ENCODE data around the gene HES4. TPM values are rescaled to one million over a fixed set of nuclear protein-coding genes. Genes with fewer than 3 reads are reported as not detected.

Gene HES4
- total and polyA plus RNA-seq, 2 donors (not counting 3 experiments of a cell fraction or from before 2014, with no cell fraction given) = 30.5 to 37.6 TPM

DNA sequence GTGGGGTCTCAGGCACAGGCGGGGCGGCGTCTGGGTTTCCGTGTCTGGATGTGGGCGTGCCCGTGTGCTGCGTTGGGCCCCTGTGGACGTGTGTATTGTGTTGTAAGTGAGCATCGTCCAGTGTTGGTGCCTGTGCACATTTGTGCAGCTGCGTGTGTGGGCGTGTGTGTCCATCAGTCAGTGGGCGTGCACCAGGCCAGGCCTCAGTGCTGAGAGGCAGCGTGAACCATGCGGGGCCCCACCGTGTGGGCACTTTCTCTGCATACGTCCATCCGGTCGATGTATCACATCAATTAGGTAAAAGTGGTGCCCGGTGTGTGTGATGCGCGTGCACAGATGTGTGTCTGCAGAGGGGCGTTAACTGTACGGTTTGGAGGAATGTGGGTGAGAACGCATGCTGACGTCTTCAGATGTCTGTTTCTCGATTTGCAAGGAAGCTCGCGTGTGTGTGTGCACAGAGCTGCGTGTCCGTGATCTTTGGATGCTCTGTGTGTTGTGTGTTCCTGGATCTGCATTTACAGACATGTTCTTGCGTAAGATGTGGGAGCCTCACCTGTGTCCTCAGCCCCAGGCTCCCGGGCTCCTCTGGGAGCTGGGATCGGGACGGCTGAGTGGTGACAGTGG is 44.7 kb upstream of the HES4 start:
- Histone ChIP-seq H3K4me2 (ENCODE audit: insufficient read depth, low read length) (no peak overlapping the region), H3K4me3 (replicated peaks in 1 of 3; ENCODE audit: insufficient read depth in 1 of 3, low read depth in 1 of 3, low read length in 3 of 3) (no peak overlapping the region), H3K36me3 (ENCODE audit: control insufficient read depth in 2 of 2, extremely low read depth in 1 of 2, insufficient read depth in 2 of 2, low read length in 2 of 2) (peaks cover 0 to 16% of the 10 kb centered on the region in 2 experiments), H4K20me1 (replicated peaks; ENCODE audit: control insufficient read depth, extremely low read depth, insufficient read depth, low read length) (no peaks in the 10 kb centered on the region), H3K4me1 (ENCODE audit: control insufficient read depth, extremely low read depth, insufficient read depth, low read length) (peaks cover 7% of the 10 kb centered on the region), H3K27me3 (ENCODE audit: control insufficient read depth in 2 of 2, insufficient read depth in 2 of 2, low read length in 2 of 2) (no peaks in the 10 kb centered on the region), H3K27ac (ENCODE audit: insufficient read depth, low read depth, low read length) (no peak overlapping the region), H3K9me3 (replicated peaks; ENCODE audit: control insufficient read depth, insufficient read depth, low read length) (no peaks in the 10 kb centered on the region), H3K79me2 (ENCODE audit: control insufficient read depth, insufficient read depth, low read length) (no peaks in the 10 kb centered on the region), H3K9ac (replicated peaks; ENCODE audit: extremely low read depth, insufficient read depth, low read length) (no peak overlapping the region), H3K9me1 (replicated peaks; ENCODE audit: control insufficient read depth, extremely low read depth, insufficient read depth, low read length) (no peaks in the 10 kb centered on the region), H2AFZ (ENCODE audit: low read depth, low read length) (no peak overlapping the region)
- POLR2A ChIA-PET = no interaction called here
- TF ChIP-seq FOS (IDR thresholded peaks at IDR 0.05; ENCODE audit: borderline replicate concordance, insufficient read depth, low read length) = no peak
- TF ChIP-seq, protein P1, sequence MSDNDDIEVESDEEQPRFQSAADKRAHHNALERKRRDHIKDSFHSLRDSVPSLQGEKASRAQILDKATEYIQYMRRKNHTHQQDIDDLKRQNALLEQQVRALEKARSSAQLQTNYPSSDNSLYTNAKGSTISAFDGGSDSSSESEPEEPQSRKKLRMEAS (IDR thresholded peaks at IDR 0.05; ENCODE audit: insufficient read depth, insufficient read length) = no peak
- TF ChIP-seq, protein P2, sequence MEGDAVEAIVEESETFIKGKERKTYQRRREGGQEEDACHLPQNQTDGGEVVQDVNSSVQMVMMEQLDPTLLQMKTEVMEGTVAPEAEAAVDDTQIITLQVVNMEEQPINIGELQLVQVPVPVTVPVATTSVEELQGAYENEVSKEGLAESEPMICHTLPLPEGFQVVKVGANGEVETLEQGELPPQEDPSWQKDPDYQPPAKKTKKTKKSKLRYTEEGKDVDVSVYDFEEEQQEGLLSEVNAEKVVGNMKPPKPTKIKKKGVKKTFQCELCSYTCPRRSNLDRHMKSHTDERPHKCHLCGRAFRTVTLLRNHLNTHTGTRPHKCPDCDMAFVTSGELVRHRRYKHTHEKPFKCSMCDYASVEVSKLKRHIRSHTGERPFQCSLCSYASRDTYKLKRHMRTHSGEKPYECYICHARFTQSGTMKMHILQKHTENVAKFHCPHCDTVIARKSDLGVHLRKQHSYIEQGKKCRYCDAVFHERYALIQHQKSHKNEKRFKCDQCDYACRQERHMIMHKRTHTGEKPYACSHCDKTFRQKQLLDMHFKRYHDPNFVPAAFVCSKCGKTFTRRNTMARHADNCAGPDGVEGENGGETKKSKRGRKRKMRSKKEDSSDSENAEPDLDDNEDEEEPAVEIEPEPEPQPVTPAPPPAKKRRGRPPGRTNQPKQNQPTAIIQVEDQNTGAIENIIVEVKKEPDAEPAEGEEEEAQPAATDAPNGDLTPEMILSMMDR (IDR thresholded peaks at IDR 0.05; ENCODE audit: extremely low read depth in 1 of 2, insufficient read depth in 1 of 2, low read depth in 1 of 2, low read length in 2 of 2) = no peak
- no peak for TF ChIP-seq POLR2A (IDR thresholded peaks at IDR 0.05; ENCODE audit: low read depth, low read length)
- TF ChIP-seq EZH2 (IDR thresholded peaks at IDR 0.05; ENCODE audit: borderline replicate concordance, low read depth, low read length, severe bottlenecking) = no peak
- no peak for TF ChIP-seq JUN (IDR thresholded peaks at IDR 0.05; ENCODE audit: borderline replicate concordance, insufficient read depth, insufficient read length, low read depth)
- no peak for TF ChIP-seq GATA2 (IDR thresholded peaks at IDR 0.05; ENCODE audit: insufficient read depth, insufficient read length, low read depth, low read length)
- no peak for TF ChIP-seq POLR2AphosphoS5 (IDR thresholded peaks at IDR 0.05; ENCODE audit: insufficient read depth, low read depth, low read length)
- no peak for TF ChIP-seq MYC (IDR thresholded peaks at IDR 0.05; ENCODE audit: low read depth, low read length)
- FAIRE-seq (no peak), DNase-seq (ENCODE audit: low read depth, low spot score) (no peak)
- dilution Hi-C loops (cut with MboI; ENCODE audit: extremely low pct_ligation_motif_present, low sequenced_read_pairs) = no loop called here
- intact Hi-C loops (cut with micrococcal nuclease) = no loop called here
- CTCF ChIA-PET = interaction anchor here (1.0 to 1.1 kb wide), 2 partner anchors 19 to 60 kb away, joined by 3 read pairs; no protein-coding TSS in a partner anchor
- BruUV-seq (replicated peaks) = no TSS peak
